Breast epithelium (tissue), 4 donors: Measurements from ENCODE around the gene HDAC1. TPM values are rescaled to one million over a fixed set of nuclear protein-coding genes. Genes with fewer than 3 reads are reported as not detected.

ENCODE experiments used
- DNase-seq, 2 donors: peaks; one replicate each; pipeline ENCODE4 v3.0.0-alpha.2; 2019; ENCODE audit warnings: low spot score in 2 of 2
- H3K27ac ChIP-seq, 2 donors: fragments of 200-600 bp; sonication (generic) in 1 of 2; one replicate each; pipeline ENCODE4 v1.5.1; 2016 to 2019; ENCODE audit warnings: mild to moderate bottlenecking in 1 of 2
- H3K27me3 ChIP-seq, 2 donors: fragments of 200-600 bp; sonication (generic) in 1 of 2; one replicate each; pipeline versions ENCODE4 v1.5.1 to v1.6.0; 2017 to 2019; ENCODE audit warnings: control low read depth in 1 of 2, mild to moderate bottlenecking in 1 of 2
- H3K36me3 ChIP-seq: fragments of 200-600 bp; one replicate; pipeline ENCODE4 v1.5.1; 2019
- H3K4me1 ChIP-seq, 2 donors: fragments of 200-600 bp; sonication (generic); one replicate each; pipeline ENCODE4 v1.5.1; 2016 to 2019; ENCODE audit warnings: control low read depth in 1 of 2
- H3K4me3 ChIP-seq, 3 donors: fragments of 200-600 bp; sonication (generic); 1 replicate in 2 of 3; 2 replicates in 1 of 3; pipeline ENCODE4 v1.5.1; 2016 to 2019; ENCODE audit warnings: mild to moderate bottlenecking in 3 of 3, moderate library complexity in 2 of 3
- H3K9me3 ChIP-seq, 2 donors: fragments of 200-600 bp; sonication (generic) in 1 of 2; one replicate each; pipeline ENCODE4 v1.5.1; 2016 to 2019; ENCODE audit warnings: control low read depth in 1 of 2
- POLR2A ChIP-seq: fragments of 450-650 bp; IDR thresholded peaks from one replicate; pipeline ENCODE4 v1.6.1; 2016; ENCODE audit warnings: antibody characterized with exemption, mild to moderate bottlenecking, moderate library complexity
- POLR2AphosphoS5 ChIP-seq, 3 donors: sonication (generic); formaldehyde crosslinking; IDR thresholded peaks; one replicate each; pipeline ENCODE4 v1.6.1; 2017; ENCODE audit warnings: antibody characterized with exemption in 3 of 3
- intact Hi-C: fragments of 100-400 bp; cut with DNase I; formaldehyde crosslinking; loops from one replicate; pipeline ENCODE4 v1.15.1; 2023; ENCODE audit warnings: low total_unique reads
- total RNA-seq, 3 donors: library from RNA; depleted of rRNA; stranded (reverse); fragments of >200 nt; gene quantifications; one replicate each; pipeline ENCODE4 v1.1.0, GENCODE V29; 2016
- TF ChIP-seq, protein P1 (sequence below), 3 donors: fragments of 450-650 bp; IDR thresholded peaks; one replicate each; pipeline ENCODE4 v1.5.1; 2016 to 2017; ENCODE audit warnings: antibody characterized with exemption in 3 of 3, mild to moderate bottlenecking in 3 of 3, moderate library complexity in 3 of 3

Gene HDAC1
- total RNA-seq, result 10 to 100 TPM; 31.8 to 87.5 (median 87.4) TPM

DNA sequence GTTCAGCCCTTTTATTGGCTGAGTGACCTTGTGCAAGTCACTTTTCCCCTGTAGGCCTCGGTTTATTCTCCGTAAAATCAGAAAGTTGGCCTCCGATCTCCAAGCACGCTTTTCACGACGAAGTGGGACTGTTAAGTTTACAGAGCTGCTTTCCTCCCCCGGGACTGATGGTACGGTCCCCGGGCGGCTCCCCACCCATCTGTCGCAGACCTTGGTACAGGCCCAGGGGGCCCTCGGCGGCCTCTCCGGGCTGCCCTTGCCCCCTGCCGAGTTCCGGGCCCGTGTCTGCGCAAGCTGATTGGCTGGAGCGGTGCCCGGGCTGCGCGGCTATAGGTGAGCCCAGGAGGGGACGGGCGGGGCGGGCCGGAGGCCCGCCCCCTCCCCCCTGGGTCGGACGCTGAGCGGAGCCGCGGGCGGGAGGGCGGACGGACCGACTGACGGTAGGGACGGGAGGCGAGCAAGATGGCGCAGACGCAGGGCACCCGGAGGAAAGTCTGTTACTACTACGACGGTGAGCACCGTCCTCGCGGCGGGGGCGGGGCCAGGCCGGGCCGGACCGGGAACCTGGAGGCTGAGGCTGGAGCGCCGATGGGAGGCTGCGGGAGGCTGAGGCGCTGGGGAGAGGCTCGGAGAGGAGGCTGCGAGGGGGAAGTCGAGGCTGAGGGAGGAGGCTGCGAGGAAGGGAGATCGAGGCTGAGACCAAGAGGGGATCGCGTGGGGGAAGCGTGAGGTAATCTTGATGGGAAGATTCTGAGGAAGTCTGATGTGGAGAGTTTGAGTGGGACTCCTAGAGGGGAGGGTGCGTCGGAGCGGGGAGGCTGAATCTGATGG lies at the start of gene HDAC1:
Gene HDAC1 (plus strand): TSS at position 376 of the 831 bp plus-strand sequence. CDS start 87 bp downstream, at position 463.
- TF ChIP-seq POLR2A (no peak), POLR2AphosphoS5 (IDR thresholded peaks at IDR 0.05) (peak; percentile 53 to 68 (median 65))
- intact Hi-C loops, result no loop called here

DNA sequence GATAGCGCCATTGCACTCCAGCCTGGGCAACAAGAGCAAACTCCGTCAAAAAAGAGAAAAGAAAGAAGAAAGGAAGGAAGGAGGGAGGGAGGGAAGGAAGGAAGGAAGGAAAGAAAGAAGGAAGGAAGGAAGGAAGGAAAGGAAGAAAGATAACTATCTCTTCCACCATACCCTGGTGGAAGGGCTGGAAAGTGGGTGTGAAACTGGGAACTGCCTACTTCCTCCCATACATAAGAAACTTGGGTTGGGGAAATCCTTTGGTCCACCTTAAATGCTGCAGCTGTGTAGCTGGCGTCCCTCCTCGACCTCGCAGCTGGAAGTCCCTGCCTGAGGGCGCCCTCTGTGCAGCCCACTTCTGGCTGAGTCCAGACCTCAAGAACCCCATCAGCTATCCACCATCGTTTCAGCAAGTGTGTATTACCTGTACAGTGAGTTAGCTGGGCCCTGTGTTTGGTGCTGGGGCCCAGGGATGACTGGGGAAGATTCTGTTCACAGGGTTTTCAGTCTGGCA lies 49.5 kb upstream of the HDAC1 start:
- H3K27me3 ChIP-seq, result no peaks in the 10 kb centered on the region
- H3K36me3 ChIP-seq, result no peaks in the 10 kb centered on the region
- TF ChIP-seq POLR2AphosphoS5 (IDR thresholded peaks at IDR 0.05), result no peak
- TF ChIP-seq, protein P1, sequence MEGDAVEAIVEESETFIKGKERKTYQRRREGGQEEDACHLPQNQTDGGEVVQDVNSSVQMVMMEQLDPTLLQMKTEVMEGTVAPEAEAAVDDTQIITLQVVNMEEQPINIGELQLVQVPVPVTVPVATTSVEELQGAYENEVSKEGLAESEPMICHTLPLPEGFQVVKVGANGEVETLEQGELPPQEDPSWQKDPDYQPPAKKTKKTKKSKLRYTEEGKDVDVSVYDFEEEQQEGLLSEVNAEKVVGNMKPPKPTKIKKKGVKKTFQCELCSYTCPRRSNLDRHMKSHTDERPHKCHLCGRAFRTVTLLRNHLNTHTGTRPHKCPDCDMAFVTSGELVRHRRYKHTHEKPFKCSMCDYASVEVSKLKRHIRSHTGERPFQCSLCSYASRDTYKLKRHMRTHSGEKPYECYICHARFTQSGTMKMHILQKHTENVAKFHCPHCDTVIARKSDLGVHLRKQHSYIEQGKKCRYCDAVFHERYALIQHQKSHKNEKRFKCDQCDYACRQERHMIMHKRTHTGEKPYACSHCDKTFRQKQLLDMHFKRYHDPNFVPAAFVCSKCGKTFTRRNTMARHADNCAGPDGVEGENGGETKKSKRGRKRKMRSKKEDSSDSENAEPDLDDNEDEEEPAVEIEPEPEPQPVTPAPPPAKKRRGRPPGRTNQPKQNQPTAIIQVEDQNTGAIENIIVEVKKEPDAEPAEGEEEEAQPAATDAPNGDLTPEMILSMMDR (IDR thresholded peaks at IDR 0.05), result no peak
- no peaks in the 10 kb centered on the region for H3K9me3 ChIP-seq
- peak overlapping the region in 1 of 2 donors; percentile 74 for H3K27ac ChIP-seq
- H3K4me1 ChIP-seq, result peaks cover 3 to 9% of the 10 kb centered on the region in 2 donors
- peak overlapping the region in 1 of 3 donors; percentile 30 for H3K4me3 ChIP-seq
- DNase-seq, result no peak
- intact Hi-C loops, result no loop called here

More for the DNA sequence above, at the start of gene HDAC1:
- peak; percentile 94 to 95 for DNase-seq
- H3K4me1 ChIP-seq, result no peaks in the 10 kb centered on the region
- peak within 1 kb of the TSS; percentile 62 to 92 (median 81) for H3K4me3 ChIP-seq
- no peaks in the 10 kb centered on the region for H3K27me3 ChIP-seq
- H3K36me3 ChIP-seq, result no peaks in the 10 kb centered on the region
- H3K9me3 ChIP-seq, result no peaks in the 10 kb centered on the region
- H3K27ac ChIP-seq, result peak within 1 kb of the TSS; percentile 89

DNA sequence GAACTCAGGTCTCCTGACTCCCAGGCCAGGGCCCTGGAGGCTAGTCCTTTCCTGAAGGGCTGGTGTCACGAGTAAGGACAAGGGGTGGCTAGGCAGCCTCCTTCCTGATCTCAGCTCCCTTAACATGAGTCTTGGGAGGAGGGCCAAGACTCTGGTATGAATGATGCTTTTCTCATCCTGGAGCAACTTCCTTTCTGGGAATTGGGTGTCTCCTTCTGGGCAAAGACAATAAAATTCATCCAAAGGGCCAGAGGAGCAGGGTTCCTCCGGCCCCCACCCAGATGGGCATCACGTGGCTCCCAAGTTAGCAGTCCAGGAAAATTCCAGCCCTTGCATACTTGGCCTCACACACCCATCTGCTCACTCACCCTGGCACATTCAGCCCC lies 45.0 kb upstream of the HDAC1 start, which contains the start of gene FAM167B:
Gene FAM167B (plus strand): TSS at position 335 of the 386 bp plus-strand sequence. CDS start 200 bp downstream, outside the sequence.
- H3K4me3 ChIP-seq, result peak within 1 kb of the TSS in 1 of 3 donors; percentile 7
- H3K27me3 ChIP-seq, result no peaks in the 10 kb centered on the region
- peak within 1 kb of the TSS; percentile 22 to 87 for H3K27ac ChIP-seq
- peak in 1 of 2 donors; percentile 71 for DNase-seq
- H3K4me1 ChIP-seq, result peaks cover 3 to 10% of the 10 kb centered on the region in 2 donors
- H3K36me3 ChIP-seq, result no peaks in the 10 kb centered on the region
- H3K9me3 ChIP-seq, result no peaks in the 10 kb centered on the region
- TF ChIP-seq POLR2A (no peak), POLR2AphosphoS5 (IDR thresholded peaks at IDR 0.05) (peak; percentile 36 to 68 (median 57))
- TF ChIP-seq, protein P1 (IDR thresholded peaks at IDR 0.05), result no peak
- intact Hi-C loops, result no loop called here

DNA sequence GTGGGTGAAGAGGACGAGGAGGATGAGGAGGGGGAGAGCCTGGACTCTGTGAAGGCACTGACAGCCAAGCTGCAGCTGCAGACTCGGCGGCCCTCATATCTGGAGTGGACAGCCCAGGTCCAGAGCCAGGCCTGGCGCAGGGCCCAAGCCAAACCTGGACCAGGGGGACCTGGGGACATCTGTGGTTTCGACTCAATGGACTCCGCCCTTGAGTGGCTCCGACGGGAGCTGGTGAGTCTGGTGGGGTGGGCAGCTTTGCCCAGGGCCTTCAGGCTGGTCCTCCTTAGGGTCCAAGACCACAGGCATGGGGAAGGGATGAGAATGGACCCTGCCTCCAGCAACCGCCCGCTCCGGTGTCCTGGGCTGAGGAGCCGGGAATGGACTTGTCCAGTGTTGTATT lies 44.4 kb upstream of the HDAC1 start:
- no peak for DNase-seq
- H3K36me3 ChIP-seq, result no peaks in the 10 kb centered on the region
- TF ChIP-seq, protein P1 (IDR thresholded peaks at IDR 0.05), result no peak
- no peak for TF ChIP-seq POLR2A
- no peak for TF ChIP-seq POLR2AphosphoS5 (IDR thresholded peaks at IDR 0.05)
- H3K9me3 ChIP-seq, result no peaks in the 10 kb centered on the region
- H3K4me3 ChIP-seq, result peak overlapping the region in 1 of 3 donors; percentile 7
- H3K27me3 ChIP-seq, result no peaks in the 10 kb centered on the region
- intact Hi-C loops, result no loop called here
- peak overlapping the region; percentile 22 to 87 for H3K27ac ChIP-seq
- peaks cover 3 to 10% of the 10 kb centered on the region in 2 donors for H3K4me1 ChIP-seq

DNA sequence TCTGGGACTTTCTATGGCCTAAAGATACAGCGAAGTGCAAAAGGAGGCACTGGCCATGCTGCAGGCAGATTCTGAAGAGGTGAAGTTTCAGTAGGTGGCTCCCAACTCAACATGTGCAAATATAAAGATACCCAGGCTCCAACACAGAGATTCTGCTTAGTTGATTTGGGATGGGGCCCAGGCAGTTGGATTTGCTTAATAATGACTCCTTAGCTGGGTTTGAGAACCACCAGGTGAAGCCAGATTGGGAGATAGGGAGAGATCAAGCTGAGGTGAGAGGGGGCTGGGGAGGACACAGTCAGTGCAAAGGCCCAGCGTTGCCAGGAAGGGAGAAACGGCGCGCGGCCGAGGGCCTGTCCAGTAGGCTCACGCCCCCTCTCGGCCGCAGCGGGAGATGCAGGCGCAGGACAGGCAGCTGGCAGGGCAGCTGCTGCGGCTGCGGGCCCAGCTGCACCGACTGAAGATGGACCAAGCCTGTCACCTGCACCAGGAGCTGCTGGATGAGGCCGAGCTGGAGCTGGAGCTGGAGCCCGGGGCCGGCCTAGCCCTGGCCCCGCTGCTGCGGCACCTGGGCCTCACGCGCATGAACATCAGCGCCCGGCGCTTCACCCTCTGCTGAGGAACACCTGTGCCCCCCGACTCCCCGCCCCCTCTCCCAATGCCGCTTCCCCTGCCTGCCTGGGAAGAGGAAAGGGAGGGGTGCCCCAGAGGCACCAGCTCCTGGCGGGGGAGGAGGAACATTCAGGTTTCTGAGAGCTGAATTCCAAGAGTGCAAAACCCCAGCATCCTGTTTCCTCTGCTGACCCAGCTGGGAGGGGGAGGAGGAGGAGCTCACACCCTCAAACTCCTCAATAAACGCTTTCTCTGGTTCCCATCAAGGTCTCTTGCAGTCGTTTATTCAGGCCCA lies 43.6 kb upstream of the HDAC1 start:
- peak overlapping the region in 2 of 3 donors; percentile 35 to 45 for H3K4me3 ChIP-seq
- intact Hi-C loops, result no loop called here
- H3K27me3 ChIP-seq, result no peaks in the 10 kb centered on the region
- H3K27ac ChIP-seq, result peak overlapping the region; percentile 22 to 87
- no peaks in the 10 kb centered on the region for H3K9me3 ChIP-seq
- peaks cover 3 to 10% of the 10 kb centered on the region in 2 donors for H3K4me1 ChIP-seq
- H3K36me3 ChIP-seq, result no peaks in the 10 kb centered on the region
- DNase-seq, result peak; percentile 78 to 83
- no peak for TF ChIP-seq POLR2A
- TF ChIP-seq, protein P1 (IDR thresholded peaks at IDR 0.05), result peak; percentile 40 to 79 (median 70)
- TF ChIP-seq POLR2AphosphoS5 (IDR thresholded peaks at IDR 0.05), result peak in 1 of 3 donors; percentile 45
